C1 segment of cervical spinal cord (tissue), 14 donors: Measurements from ENCODE around the gene PWWP2B.
A peak's percentile ranks its signal among the peaks of the same experiment; 100 is the strongest.

Experiments used
- DNase-seq, 14 donors: peaks; one replicate each; lab custom pipeline; 2025; lab: John Stamatoyannopoulos, UW

PWWP2B gene

DNA sequence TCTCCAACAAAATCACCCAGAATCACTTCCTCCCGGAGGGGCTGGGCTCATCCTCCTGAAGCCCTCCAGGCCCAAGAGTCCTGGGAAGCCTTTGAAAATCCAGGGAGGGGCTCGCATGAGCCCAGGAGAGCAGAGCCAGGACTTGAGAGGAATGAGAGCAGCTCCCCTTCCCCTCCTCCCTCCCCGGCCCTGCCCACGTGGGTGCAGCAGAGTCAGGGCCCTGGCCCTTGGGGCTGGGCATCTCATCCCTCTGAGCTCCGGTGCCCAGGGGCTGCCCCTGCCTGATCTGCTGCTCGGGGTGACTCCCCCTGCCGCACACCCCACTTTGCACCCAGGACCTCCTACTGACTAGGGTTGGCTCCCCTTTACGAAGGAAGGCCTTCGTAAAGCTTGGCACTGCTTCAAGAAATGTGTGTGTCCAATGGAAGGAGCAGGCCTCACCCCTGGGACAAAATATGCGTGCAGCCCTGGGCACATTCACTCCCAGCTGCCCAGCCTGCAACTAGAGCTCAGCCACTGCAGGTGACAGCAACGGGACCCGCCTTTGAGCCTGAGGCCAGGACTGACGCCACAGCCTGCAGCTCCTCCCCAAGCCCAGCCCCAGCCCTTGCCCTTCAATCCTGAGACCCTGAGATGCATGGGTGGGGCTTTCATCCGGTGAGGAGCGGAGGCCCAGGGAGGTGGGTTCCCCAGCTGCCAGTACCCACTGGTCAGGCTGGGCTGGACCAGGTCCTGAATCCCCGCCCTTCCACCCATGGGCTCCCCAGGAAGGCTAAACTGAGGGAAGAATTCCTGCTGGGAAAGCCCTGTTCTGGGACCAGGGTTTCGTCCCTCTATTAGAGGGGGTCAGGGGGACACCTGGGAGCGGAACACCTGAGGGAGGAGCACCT lies 21.8 kb downstream of the PWWP2B start:
- DNase-seq, result no peak

DNA sequence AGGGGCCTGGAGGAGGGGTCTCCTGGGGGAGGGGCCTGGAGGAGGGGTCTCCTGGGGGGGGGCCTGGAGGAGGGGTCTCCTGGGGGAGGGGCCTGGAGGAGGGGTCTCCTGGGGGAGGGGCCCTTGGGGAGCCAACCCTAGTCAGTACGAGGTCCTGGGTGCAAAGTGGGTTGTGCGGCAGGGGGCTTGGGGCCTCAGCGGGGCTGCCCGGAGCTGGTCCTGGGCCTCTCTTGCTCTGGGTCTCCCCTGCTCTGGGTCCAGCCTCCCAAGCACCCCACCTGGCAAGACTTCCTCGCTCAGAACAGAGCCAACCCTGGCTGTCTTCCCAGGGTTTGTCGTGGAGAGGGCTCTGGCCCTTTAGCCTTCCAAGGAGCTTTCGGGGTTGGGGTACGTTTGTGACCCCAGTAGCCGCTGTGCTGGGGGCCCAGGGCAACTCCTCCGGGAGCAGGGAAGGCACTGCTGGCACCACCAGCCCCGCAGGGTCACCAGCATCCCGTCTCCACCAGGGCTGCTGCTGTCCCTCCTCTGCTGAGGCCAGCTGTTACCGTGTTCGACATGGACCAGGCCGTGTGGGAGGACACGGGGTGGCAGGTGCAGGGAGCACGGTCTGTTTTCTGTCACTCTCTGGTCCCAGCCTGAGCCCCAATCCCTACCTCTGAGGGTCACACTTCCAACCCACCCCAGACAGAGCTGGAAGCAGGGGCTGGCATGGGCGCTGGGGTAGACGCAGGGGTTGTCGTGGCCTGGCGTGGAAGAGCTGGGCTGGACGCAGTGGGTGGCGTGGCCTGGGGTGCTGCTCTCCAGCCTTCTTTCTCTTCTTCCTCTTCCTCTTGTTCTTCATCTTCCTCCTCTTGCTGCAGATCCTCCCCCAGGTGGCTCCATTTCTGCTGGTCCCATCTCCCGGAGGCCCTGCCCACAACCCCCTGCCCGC lies 22.8 kb downstream of the PWWP2B start:
- DNase-seq, result peak in 1 of 14 donors; percentile 21

- no peak for DNase-seq
Observed at GRCh38 chr10:132420469-132420980, 23.5 kb downstream of the PWWP2B start.

DNA sequence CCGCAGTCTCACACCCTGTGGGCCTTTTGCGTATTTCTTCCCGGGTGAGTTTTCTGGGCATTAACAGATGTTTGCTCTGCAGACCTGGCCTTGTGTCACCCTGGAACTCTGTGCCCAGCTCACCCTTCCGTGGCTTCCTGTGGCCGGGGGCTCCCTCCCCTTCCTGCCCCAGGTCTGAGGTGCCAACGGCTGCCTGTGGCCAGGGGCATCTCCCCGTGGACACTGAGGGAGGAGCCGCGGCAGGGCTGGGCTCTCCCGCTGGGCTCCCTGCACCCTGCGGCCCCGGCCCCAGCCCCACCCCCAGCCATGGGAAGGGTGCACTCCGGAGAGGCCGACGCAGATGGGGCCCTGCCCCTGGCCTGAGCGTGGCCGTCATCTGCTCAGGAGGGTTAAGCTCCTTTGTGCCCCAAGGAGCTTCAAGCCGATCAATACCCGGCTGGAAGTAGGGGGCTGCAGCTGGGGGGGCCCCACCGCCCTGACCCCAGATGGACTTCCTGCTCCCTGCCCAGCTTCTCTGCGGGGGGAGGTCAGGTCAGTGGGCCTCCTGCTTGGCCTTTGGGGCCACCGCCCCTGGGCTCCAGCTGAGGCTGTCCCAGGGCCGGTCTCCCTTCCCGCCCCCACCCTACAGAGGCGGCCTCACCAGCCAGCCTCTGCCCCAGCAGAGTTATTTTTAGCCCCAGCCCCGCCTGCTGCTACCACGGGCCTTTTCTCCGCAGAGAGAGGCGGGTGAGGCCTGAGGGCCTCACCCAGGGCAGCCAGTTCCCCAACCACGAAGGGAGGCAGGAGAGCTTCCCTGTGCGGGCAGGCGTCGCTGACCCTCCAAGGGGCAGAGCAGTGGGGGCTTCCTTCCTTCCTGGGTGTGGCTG lies 24.2 kb downstream of the PWWP2B start:
- peak in 6 of 14 donors; percentile 27 to 66 (median 48) for DNase-seq

DNA sequence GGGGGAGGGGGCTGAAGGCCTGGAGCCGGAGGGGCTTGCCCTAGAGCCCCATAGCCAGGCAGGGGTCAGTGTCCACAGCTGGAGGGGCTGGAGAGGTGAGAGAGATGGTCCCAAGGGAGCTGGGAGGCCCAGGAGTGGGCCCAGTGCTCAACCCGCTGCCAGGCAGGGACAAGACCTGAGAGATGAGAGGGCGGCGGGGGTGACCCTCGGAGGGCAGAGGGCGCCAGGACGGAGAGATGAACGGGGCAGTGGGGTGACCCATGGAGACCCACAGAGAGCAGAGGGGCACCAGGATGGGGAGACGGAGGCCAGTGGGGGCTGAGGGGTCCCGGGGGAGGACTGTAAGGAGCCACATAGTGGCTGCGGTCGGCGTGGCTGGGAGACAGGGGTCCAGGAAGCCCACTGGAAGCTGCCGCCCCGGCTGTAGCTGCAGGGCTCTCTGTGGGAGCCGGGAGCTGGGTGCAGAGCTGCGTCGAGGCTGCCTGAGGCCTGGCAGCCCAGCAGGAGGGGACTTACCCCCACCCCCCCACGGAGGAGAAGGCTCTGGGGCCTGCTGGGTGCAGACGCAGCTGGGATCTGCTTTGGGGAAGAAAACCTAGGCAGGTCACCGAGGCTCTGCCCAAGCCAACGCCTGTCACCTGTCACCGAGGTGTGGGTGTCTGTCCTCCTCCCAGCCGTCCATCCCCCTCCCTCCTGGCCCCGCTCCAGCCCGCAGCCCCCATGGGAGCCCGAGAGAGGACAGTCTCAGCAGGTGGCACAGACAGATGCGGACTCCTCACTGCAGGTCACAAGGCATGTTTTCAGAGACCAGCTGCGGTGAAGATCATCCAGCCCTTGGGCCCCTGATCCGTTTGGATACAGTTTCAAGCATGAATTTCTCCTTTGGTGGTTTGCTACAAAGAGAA lies 25.1 kb downstream of the PWWP2B start:
- DNase-seq, result no peak

DNA sequence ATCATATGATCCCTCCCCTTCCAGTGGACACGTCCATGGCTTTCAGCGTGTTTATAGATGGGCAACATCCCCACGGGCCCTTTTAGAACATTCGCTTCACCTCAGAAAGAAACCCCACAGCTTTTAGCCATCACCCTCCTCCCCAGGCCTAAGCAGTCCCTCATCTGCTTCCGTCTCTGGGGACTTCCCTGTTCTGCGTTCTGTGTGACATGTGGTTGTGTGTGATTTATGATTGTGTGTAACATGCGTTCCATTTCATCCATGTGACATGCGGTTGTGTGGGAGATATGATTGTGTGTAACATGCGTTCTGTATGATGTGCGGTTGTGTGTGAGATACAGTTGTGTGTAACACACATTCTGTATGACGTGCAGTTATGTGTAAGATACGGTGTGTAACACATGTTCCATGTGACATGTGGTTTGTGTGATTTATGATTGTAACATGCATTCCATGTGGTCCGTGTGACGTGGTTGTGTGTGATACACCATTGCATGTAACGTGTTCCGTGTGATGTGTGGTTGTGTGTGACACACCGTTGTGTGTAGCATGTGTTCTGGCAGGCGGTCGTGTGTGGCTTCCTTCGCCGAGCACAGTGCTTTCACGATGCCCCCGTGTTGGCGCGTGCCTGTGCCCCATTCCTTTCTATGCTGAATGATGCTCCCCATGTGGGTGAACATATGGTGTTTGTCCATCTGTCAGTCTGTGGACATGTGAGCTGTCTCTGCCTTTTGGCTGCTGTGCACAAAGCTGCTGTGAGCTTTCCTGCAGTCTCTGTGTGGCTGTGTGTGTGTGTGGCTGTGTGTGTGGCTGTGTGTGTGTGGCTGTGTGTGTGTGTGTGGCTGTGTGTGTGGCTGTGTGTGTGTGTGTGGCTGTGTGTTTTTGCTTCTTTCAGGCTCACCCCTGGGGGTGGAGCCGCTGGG lies 26.2 kb downstream of the PWWP2B start:
- DNase-seq, result peak in 2 of 14 donors; percentile 6 to 17

DNA sequence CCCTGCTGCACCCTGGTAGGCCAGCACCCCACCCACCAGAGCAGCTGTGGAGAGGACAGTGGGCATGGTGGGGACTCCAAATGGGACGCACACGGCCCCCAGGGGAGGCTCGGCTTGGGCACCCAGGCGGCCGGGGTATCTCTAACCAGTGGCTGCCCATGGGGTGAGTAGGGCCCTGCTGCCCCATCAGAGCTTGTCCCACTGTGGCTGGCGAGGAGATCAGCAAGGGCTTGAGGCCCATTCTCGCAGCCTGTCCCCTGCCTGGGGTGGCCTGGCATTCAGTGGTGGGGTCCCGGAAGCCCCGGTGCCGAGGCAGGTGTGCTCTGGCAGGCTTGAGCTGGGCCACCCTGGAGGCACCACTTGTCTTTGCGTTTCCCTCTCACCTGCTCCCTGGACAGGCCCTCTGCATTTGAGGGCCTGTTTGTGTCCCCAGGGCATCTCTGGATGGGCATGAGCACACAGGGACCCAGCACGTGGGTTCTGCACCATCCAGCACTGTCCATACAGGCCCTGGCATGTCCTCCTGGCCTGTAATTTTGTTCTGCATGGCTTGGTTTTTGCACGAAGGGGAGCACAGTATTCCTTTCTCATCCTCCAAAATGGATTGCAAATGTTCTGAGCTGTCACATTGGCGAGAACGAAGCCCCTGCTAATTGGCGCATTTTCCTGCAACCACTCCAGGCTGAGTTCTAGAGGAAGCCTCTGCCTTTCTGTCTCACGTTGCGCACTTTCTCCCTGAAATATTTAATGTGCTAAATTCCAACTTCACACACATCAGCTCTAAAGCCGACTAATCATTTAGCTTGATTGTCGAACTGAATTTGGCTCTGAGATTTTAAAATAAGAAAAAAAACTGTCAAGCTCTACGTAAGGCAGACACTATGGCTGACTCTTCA lies 27.2 kb downstream of the PWWP2B start:
- DNase-seq, result no peak

DNA sequence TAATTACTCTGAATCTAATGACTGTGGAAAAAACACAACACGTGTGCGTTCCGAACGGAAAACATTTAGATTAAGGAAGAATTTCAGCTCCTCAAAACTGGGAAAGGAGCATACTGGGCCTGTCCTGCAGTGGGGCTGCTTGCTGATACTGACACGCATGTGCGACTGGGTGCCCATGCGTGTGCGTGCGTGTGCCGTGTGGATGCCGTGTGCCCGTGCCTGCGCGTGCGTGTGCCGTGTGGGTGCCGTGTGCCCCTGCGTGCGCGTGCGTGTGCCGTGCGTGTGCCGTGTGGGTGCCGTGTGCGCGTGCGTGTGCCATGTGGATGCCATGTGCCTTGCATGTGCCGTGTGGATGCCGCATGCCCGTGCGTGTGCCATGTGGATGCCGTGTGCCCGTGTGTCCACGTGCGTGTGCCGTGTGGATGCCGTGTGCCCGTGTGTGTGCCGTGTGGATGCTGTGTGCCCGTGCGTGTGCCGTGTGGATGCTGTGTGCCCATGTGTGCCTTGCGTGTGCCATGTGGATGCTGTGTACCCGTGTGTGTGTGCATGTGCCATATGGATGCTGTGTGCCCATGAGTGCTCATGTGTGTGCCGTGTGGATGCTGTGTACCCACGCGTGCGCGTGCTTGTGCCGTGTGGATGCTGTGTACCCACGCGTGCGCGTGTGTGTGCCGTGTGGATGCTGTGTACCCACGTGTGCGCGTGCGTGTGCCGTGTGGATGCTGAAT lies 28.2 kb downstream of the PWWP2B start:
- no peak for DNase-seq

GRCh38 chr10:132425757-132426155 lies 28.8 kb downstream of the PWWP2B start:
- no peak for DNase-seq

- no peak for DNase-seq
Observed at GRCh38 chr10:132427006-132427771, 30.2 kb downstream of the PWWP2B start.

- DNase-seq, result no peak
Observed at GRCh38 chr10:132427939-132428367, 31.0 kb downstream of the PWWP2B start.

- no peak for DNase-seq
Observed at GRCh38 chr10:132428486-132428995, 31.5 kb downstream of the PWWP2B start.

- DNase-seq, result no peak
Observed at GRCh38 chr10:132429281-132430230, 32.6 kb downstream of the PWWP2B start.

DNA sequence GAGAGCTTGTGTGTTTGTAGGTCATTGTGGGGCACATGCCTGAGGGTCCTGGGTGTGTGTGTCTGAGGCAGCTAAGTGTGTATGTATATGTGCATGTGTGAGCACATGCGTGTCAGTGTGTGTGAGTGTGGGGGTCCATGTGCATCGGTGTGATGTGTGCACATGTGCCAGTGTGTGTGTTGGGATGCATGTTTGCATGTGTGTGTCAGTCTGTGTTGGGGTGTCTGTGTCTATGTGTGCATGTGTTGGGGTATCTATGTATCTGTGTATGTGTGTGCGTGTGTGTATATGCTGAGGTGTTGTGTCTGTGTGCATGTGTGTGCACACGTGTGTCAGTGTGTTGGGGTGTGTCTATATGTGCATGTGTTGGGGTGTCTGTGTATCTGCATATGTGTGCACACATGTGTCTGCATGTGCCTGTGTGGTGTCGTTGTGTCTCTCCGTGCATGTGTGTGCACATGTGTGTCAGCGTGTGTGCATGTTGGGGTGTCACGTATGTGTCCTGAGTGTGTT lies 33.3 kb downstream of the PWWP2B start:
- no peak for DNase-seq

GRCh38 chr10:132430861-132431271 lies 33.9 kb downstream of the PWWP2B start:
- no peak for DNase-seq
